Measurements from ENCODE around the gene GALK1. TPM values are rescaled to one million over a fixed set of nuclear protein-coding genes. Genes with fewer than 3 reads are reported as not detected.

The GALK1 gene
- total RNA-seq, 1 donor from 2014 or later, result 18.2 TPM

- H3K27ac Mint-ChIP-seq (ENCODE audit: unreplicated experiment), result no peak overlapping the region
- no peak for TF ChIP-seq CTCF (IDR thresholded peaks at IDR 0.05; ENCODE audit: partially characterized antibody, unreplicated experiment)
- H3K36me3 Mint-ChIP-seq (ENCODE audit: unreplicated experiment), result no peaks in the 10 kb centered on the region
- H3K27me3 Mint-ChIP-seq (ENCODE audit: unreplicated experiment), result peaks cover 6% of the 10 kb centered on the region
- H3K4me3 Mint-ChIP-seq (ENCODE audit: unreplicated experiment), result no peak overlapping the region
- H3K9me3 Mint-ChIP-seq (ENCODE audit: unreplicated experiment), result peaks cover 2% of the 10 kb centered on the region
- peak; percentile 34 for DNase-seq
- no peaks in the 10 kb centered on the region for H3K4me1 Mint-ChIP-seq (ENCODE audit: low read depth, unreplicated experiment)
Measured at GRCh38 chr17:75721463-75722011, 43.5 kb downstream of the GALK1 start.

- no peak for DNase-seq
- no peak for TF ChIP-seq CTCF (IDR thresholded peaks at IDR 0.05; ENCODE audit: partially characterized antibody, unreplicated experiment)
- no peak within 1 kb of the TSS for H3K27ac Mint-ChIP-seq (ENCODE audit: unreplicated experiment)
- peaks cover 2% of the 10 kb centered on the region for H3K9me3 Mint-ChIP-seq (ENCODE audit: unreplicated experiment)
- H3K27me3 Mint-ChIP-seq (ENCODE audit: unreplicated experiment), result peaks cover 6% of the 10 kb centered on the region
- no peaks in the 10 kb centered on the region for H3K36me3 Mint-ChIP-seq (ENCODE audit: unreplicated experiment)
- peak within 1 kb of the TSS; percentile 69 for H3K4me3 Mint-ChIP-seq (ENCODE audit: unreplicated experiment)
- no peaks in the 10 kb centered on the region for H3K4me1 Mint-ChIP-seq (ENCODE audit: low read depth, unreplicated experiment)
Measured at GRCh38 chr17:75720656-75721462, 44.1 kb downstream of the GALK1 start, which contains the start of gene ITGB4. ITGB4 (plus strand) TSS chr17:75721459; CDS start chr17:75724704, 3,245 bp downstream.

GRCh38 chr17:75719732-75720131 lies 45.3 kb downstream of the GALK1 start:
- Mint-ChIP-seq H3K27me3 (ENCODE audit: unreplicated experiment) (peaks cover 6% of the 10 kb centered on the region), H3K4me3 (ENCODE audit: unreplicated experiment) (no peak overlapping the region), H3K27ac (ENCODE audit: unreplicated experiment) (no peak overlapping the region), H3K36me3 (ENCODE audit: unreplicated experiment) (no peaks in the 10 kb centered on the region), H3K4me1 (ENCODE audit: low read depth, unreplicated experiment) (no peaks in the 10 kb centered on the region), H3K9me3 (ENCODE audit: unreplicated experiment) (peaks cover 2% of the 10 kb centered on the region)
- DNase-seq, result no peak
- TF ChIP-seq CTCF (IDR thresholded peaks at IDR 0.05; ENCODE audit: partially characterized antibody, unreplicated experiment), result no peak

- Mint-ChIP-seq H3K4me1 (ENCODE audit: low read depth, unreplicated experiment) (no peaks in the 10 kb centered on the region), H3K27me3 (ENCODE audit: unreplicated experiment) (no peaks in the 10 kb centered on the region), H3K36me3 (ENCODE audit: unreplicated experiment) (no peaks in the 10 kb centered on the region), H3K9me3 (ENCODE audit: unreplicated experiment) (no peaks in the 10 kb centered on the region), H3K4me3 (ENCODE audit: unreplicated experiment) (no peak overlapping the region), H3K27ac (ENCODE audit: unreplicated experiment) (no peak overlapping the region)
- DNase-seq, result no peak
- no peak for TF ChIP-seq CTCF (IDR thresholded peaks at IDR 0.05; ENCODE audit: partially characterized antibody, unreplicated experiment)
Measured at GRCh38 chr17:75712446-75712845, 52.5 kb downstream of the GALK1 start.

Small RNAs within 50 kb of the gene (microRNA-seq; reads per million reads assigned to microRNA genes)
- gene MIR4738 (ENCODE audit: unreplicated experiment), result 2.3 reads per million, percentile 16 among the genes with 10 or more reads in this experiment

Other genes with a start within 250 kb of the GALK1 start
- 22.1 TPM for gene CASKIN2, start 249.7 kb downstream of the GALK1 start, total RNA-seq (ENCODE audit: unreplicated experiment)
- 26.6 TPM for gene TSEN54, start 248.7 kb downstream of the GALK1 start, total RNA-seq (ENCODE audit: unreplicated experiment)
- 4.8 TPM for gene LLGL2, start 239.5 kb downstream of the GALK1 start, total RNA-seq (ENCODE audit: unreplicated experiment)
- gene MYO15B, start 177.4 kb downstream of the GALK1 start, total RNA-seq (ENCODE audit: unreplicated experiment), result 82.6 TPM
- 0.20 TPM for gene SMIM5, start 131.8 kb downstream of the GALK1 start, total RNA-seq (ENCODE audit: unreplicated experiment)
- 49.8 TPM for gene RECQL5, start 98.0 kb downstream of the GALK1 start, total RNA-seq (ENCODE audit: unreplicated experiment)
- 115 TPM for gene SAP30BP, start 97.9 kb downstream of the GALK1 start, total RNA-seq (ENCODE audit: unreplicated experiment)
- gene ITGB4, start 43.7 kb downstream of the GALK1 start, total RNA-seq (ENCODE audit: unreplicated experiment), result not detected
- gene UNK, start 19.6 kb upstream of the GALK1 start, total RNA-seq (ENCODE audit: unreplicated experiment), result 65.5 TPM
- 2.4 TPM for gene UNC13D, start 79.2 kb upstream of the GALK1 start, total RNA-seq (ENCODE audit: unreplicated experiment)
- gene WBP2, start 90.1 kb upstream of the GALK1 start, total RNA-seq (ENCODE audit: unreplicated experiment), result 111 TPM
- 2.1 TPM for gene TRIM47, start 113.4 kb upstream of the GALK1 start, total RNA-seq (ENCODE audit: unreplicated experiment)
- gene TRIM65, start 131.8 kb upstream of the GALK1 start, total RNA-seq (ENCODE audit: unreplicated experiment), result 24.3 TPM
- 133 TPM for gene MRPL38, start 139.7 kb upstream of the GALK1 start, total RNA-seq (ENCODE audit: unreplicated experiment)
- gene FBF1, start 175.8 kb upstream of the GALK1 start, total RNA-seq (ENCODE audit: unreplicated experiment), result 110 TPM
- gene ACOX1, start 214.0 kb upstream of the GALK1 start, total RNA-seq (ENCODE audit: unreplicated experiment), result 52.9 TPM
- 8.5 TPM for gene TEN1, start 214.0 kb upstream of the GALK1 start, total RNA-seq (ENCODE audit: unreplicated experiment)
- gene CDK3, start 235.7 kb upstream of the GALK1 start, total RNA-seq (ENCODE audit: unreplicated experiment), result 7.1 TPM

All from glutamatergic neuron (in vitro differentiated cells).